HEK293T (cell line): ENCODE measurements around the gene FARP1.

Source experiments
- CTCF ChIA-PET: fragments of 350-600 bp; formaldehyde crosslinking; extraction: SDS; loops from one replicate; lab custom pipeline; 2021; ENCODE audit warnings: antibody characterized with exemption, inconsistent platforms; lab: Yijun Ruan, JAX
- POLR2A ChIA-PET: fragments of 350-600 bp; formaldehyde crosslinking; extraction: SDS; loops from one replicate; lab custom pipeline; 2020; ENCODE audit warnings: antibody characterized with exemption, inconsistent platforms; lab: Yijun Ruan, JAX
- DNase-seq: peaks from one replicate; pipeline ENCODE4 v3.0.0; 2012; ENCODE audit warnings: mixed read lengths; ENCODE audit errors: extremely low spot score
- ARNT ChIP-seq: fragments of 450-650 bp; IDR thresholded peaks from 2 replicates; pipeline ENCODE4 v1.6.1; 2017; ENCODE audit warnings: mild to moderate bottlenecking
- BHLHE40 ChIP-seq: fragments of 450-650 bp; IDR thresholded peaks from 2 replicates; pipeline ENCODE4 v1.6.1; 2016; ENCODE audit warnings: mild to moderate bottlenecking, moderate library complexity, borderline replicate concordance
- CTBP1 ChIP-seq: fragments of 450-650 bp; IDR thresholded peaks from 2 replicates; pipeline ENCODE4 v1.6.1; 2016; ENCODE audit warnings: borderline replicate concordance
- ELF4 ChIP-seq: fragments of 450-650 bp; IDR thresholded peaks from 2 replicates; pipeline ENCODE4 v1.6.1; 2017; ENCODE audit warnings: antibody characterized with exemption
- FOXA1 ChIP-seq: fragments of 450-650 bp; IDR thresholded peaks from 2 replicates; pipeline ENCODE4 v1.6.1; 2016; ENCODE audit warnings: mild to moderate bottlenecking
- FOXK2 ChIP-seq: fragments of 450-650 bp; IDR thresholded peaks from 2 replicates; pipeline ENCODE4 v1.6.1; 2016; ENCODE audit warnings: mild to moderate bottlenecking
- FOXM1 ChIP-seq: fragments of 450-650 bp; IDR thresholded peaks from 2 replicates; pipeline ENCODE4 v1.6.1; 2017; ENCODE audit warnings: mild to moderate bottlenecking, borderline replicate concordance
- HDGF ChIP-seq: fragments of 450-650 bp; IDR thresholded peaks from 2 replicates; pipeline ENCODE4 v1.6.1; 2017; ENCODE audit warnings: antibody characterized with exemption, borderline replicate concordance
- L3MBTL2 ChIP-seq: fragments of 450-650 bp; conservative IDR thresholded peaks from 2 replicates; pipeline ENCODE4 v1.6.1; 2016; ENCODE audit warnings: mild to moderate bottlenecking
- LEF1 ChIP-seq: fragments of 450-650 bp; IDR thresholded peaks from 2 replicates; pipeline ENCODE4 v1.6.1; 2017; ENCODE audit warnings: mild to moderate bottlenecking, borderline replicate concordance
- NFRKB ChIP-seq: fragments of 450-650 bp; IDR thresholded peaks from 2 replicates; pipeline ENCODE4 v1.6.1; 2016; ENCODE audit warnings: mild to moderate bottlenecking, moderate library complexity
- SP1 ChIP-seq: fragments of 450-650 bp; IDR thresholded peaks from 2 replicates; pipeline ENCODE4 v1.6.1; 2017
- SUZ12 ChIP-seq: fragments of 450-650 bp; IDR thresholded peaks from 2 replicates; pipeline ENCODE4 v1.6.1; 2016; ENCODE audit warnings: mild to moderate bottlenecking
- TARDBP ChIP-seq: fragments of 450-650 bp; IDR thresholded peaks from 2 replicates; pipeline ENCODE4 v1.6.1; 2016
- ZNF384 ChIP-seq: fragments of 450-650 bp; IDR thresholded peaks from 2 replicates; pipeline ENCODE4 v1.6.1; 2016
- TF ChIP-seq, protein P1 (sequence below): fragments of 450-650 bp; IDR thresholded peaks from 2 replicates; pipeline ENCODE4 v1.6.1; 2016

The FARP1 gene

DNA sequence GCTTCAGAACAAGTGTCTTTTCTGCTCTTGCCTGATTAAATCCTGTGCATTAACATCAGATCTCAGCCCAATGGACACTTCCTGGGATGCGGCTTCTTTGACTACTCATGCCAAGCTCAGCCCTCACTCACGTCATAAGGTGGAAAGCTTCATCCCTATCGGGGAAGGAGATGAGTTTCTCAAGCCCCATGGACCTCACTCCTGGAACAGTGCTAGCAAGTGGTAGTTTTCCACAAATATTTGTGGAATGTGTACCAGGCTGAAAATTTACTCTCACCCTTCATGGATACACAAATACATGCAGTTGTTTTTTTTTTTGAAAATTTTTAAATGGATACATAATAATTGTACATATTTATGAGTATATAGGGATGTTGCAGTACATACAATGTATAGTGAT lies 34.6 kb upstream of the FARP1 start:
- no peak for DNase-seq
- POLR2A ChIA-PET = no interaction called here
- CTCF ChIA-PET = interaction anchor here (0.7 kb wide), 1 partner anchor 216 kb away, joined by 3 read pairs; no protein-coding TSS in a partner anchor
- TF ChIP-seq ARNT (no peak), HDGF (no peak), ZNF384 (no peak), LEF1 (no peak), SP1 (no peak), FOXA1 (no peak), L3MBTL2 (no peak), ELF4 (no peak), TARDBP (no peak), CTBP1 (no peak)
- TF ChIP-seq, protein P1, sequence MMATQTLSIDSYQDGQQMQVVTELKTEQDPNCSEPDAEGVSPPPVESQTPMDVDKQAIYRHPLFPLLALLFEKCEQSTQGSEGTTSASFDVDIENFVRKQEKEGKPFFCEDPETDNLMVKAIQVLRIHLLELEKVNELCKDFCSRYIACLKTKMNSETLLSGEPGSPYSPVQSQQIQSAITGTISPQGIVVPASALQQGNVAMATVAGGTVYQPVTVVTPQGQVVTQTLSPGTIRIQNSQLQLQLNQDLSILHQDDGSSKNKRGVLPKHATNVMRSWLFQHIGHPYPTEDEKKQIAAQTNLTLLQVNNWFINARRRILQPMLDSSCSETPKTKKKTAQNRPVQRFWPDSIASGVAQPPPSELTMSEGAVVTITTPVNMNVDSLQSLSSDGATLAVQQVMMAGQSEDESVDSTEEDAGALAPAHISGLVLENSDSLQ = no peak

DNA sequence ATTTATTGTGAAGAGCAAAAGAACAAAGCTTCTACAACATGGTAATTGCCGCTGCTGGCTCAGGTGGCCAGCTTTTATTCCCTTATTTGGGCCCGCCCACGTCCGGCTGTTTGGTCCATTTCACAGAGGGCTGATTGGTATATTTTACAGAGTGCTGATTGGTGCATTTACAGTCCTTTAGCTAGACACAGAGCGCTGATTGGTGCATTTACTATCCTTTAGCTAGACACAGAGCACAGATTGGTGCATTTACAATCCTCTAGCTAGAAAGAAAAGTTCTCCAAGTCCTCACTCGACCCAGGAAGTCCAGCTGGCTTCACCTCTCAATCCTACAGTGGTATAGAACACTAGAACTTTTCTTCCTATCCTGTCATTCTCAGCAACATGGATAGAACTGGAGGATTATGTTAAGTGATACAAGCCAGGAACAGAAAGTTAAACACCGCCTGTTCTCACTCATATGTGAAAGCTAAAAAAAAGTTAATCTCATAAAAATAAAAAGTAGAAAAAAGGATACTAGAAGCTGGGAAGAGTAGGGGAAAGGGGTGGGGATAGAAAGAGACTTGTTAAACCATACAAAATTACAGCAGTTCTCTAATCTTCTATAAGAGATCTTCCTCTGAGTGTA lies 33.6 kb upstream of the FARP1 start:
- TF ChIP-seq ELF4 = no peak
- no peak for TF ChIP-seq L3MBTL2
- no peak for TF ChIP-seq TARDBP
- TF ChIP-seq HDGF = no peak
- TF ChIP-seq, protein P1 = no peak
- no peak for TF ChIP-seq SUZ12
- TF ChIP-seq BHLHE40 = no peak
- TF ChIP-seq ZNF384 = no peak
- no peak for TF ChIP-seq ARNT
- TF ChIP-seq LEF1 = no peak
- TF ChIP-seq CTBP1 = no peak
- TF ChIP-seq NFRKB = no peak
- TF ChIP-seq FOXM1 = no peak
- ChIA-PET CTCF (interaction anchor here (0.6 kb wide), 1 partner anchor 474 kb away, joined by 5 read pairs; no protein-coding TSS in a partner anchor), POLR2A (no interaction called here)
- DNase-seq = no peak

DNA sequence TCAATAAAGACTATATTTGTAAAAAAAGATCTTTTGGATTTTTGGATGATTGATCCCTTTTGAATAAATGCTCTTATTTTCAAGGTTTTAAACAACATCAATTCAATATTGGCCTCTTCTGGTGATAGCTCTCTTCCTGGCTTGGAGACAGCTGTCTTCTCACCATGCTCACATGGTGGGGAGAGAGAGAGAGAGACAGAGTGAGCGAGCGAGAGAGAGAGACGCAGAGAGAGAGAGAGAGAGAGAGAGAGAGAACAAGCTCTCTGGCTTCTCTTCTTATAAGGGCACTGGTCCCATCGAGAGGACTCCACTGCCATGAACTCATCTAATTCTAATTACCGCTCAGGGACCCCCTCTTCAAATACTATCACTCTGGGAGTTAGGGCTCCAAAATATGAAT lies 32.1 kb upstream of the FARP1 start:
- TF ChIP-seq HDGF (no peak), FOXM1 (no peak), LEF1 (no peak), CTBP1 (no peak), ELF4 (no peak), NFRKB (no peak), BHLHE40 (no peak), FOXK2 (no peak), ARNT (no peak), FOXA1 (no peak), TARDBP (no peak), SUZ12 (no peak)
- TF ChIP-seq, protein P1 = no peak
- ChIA-PET CTCF (interaction anchor here (0.5 kb wide), 1 partner anchor 86 kb away, joined by 3 read pairs; no protein-coding TSS in a partner anchor), POLR2A (no interaction called here)
- DNase-seq = no peak

DNA sequence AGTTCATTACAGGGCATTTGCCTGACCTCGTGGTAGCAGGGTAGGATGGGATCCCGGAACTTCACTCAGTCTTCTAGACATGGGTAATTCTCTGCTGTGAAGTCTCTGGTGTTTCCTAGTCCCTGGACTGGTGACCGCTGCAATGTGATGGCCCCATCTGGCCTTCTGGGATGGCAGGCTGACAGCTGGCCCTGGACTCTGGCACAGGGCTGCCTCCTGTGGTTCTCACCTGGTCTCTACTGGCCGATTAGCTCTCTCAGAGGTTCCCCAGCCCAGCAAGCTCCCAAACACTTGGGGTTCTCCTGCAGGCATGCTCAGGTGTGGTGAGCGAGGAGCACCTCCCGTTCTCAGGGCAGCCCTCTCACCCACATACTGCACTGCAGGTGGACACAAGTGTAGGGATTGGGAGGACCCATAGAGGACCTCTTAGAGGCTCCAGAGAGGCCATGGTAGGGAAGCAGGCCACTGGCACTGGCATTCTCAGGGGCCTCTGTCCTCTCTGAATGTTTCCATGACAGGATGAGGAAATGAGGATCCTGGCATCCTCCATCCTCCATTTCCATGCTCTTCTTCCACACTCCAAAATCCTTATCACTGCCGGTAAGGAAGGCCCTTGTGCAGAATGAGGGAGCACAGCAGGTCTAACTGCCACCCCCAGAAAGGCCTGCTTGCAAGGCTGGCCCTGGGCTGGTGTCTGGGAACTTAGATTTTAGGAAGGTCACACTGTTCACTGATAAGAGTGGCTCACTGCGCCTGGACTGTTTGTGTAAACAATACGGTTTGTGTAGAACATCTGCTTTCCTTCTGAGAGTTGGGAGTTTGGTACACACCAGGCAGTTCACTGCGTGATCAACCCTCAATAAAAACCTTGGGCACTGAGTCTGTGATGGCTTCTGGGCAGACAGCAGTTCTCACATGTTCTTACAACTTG lies 31.5 kb upstream of the FARP1 start:
- CTCF ChIA-PET = interaction anchor here (0.5 kb wide), 1 partner anchor 86 kb away, joined by 3 read pairs; no protein-coding TSS in a partner anchor
- TF ChIP-seq FOXK2 (no peak), LEF1 (no peak), TARDBP (no peak), ELF4 (no peak), SUZ12 (no peak), CTBP1 (no peak), ARNT (no peak)
- POLR2A ChIA-PET = no interaction called here
- DNase-seq = no peak

DNA sequence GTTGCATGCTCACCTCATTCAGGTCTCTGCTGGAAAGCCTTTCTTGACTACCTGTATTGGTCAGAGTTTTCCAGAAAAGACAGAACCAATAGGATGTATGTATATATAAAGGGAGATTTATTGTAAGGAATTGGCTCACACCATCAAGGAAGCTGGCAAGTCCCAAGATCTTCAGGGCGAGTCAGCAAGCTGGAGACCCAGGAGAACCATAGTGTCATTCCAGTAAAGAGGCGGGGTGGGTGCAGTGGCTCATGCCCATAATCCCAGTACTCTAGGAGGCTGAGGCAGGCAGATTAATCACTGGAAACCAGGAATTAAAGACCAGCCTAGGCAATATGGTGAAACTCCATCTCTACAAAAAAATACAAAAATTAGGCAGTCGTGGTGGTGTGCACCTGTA lies 30.4 kb upstream of the FARP1 start:
- TF ChIP-seq SUZ12 (no peak), TARDBP (no peak), ARNT (no peak)
- POLR2A ChIA-PET = no interaction called here
- CTCF ChIA-PET = no interaction called here
- no peak for DNase-seq

DNA sequence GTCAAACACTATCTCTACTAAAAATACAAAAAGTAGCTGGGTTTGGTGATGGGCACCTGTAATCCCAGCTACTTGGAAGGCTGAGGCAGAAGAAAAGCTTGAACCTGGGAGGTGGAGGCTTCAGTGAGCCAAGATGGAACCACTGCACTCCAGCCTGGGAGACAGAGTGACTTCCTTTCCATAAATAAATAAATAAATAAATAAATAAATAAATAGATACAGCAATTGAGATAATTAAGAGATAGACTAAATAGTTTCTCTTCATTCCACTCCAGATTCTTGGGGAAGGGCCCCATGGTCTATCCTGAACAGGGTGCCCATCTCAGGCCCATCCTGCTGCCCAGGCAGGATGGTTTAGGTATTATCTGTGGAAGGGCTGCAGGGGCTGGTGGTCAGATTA lies 24.0 kb upstream of the FARP1 start:
- no peak for DNase-seq
- TF ChIP-seq ELF4 = no peak
- POLR2A ChIA-PET = no interaction called here
- CTCF ChIA-PET = no interaction called here
